Measurements from ENCODE around the gene MACROD2.

DNA sequence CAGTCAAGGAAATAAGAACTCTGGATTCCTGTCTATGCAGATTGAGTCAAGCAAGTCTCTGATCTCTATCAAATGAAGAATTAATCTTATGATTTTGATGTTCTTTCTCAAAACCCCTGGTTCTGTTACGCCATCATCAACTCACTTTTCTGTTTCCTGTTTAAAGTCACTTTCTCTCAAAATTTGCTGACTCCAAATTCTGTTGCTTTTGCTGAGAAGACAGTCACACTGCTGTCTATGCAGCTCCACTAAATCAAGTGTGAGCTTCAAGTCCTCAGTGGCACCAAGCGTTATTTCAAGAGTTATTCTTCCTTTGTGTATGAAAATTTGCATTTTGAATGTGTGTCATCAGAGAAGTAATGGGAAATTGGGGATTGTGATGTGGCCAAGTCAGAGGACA, 1914.7 kb downstream of the MACROD2 start:
- TF ChIP-seq CTCF (IDR thresholded peaks at IDR 0.05; ENCODE audit: poor library complexity, severe bottlenecking) (no peak), POLR2AphosphoS5 (IDR thresholded peaks at IDR 0.05) (no peak), EP300 (conservative IDR thresholded peaks at IDR 0.05; ENCODE audit: poor library complexity, severe bottlenecking) (no peak), TAF1 (IDR thresholded peaks at IDR 0.05; ENCODE audit: low read depth) (no peak)
